H1 (cell line): ENCODE measurements around the gene GIGYF2. TPM values are rescaled to one million over a fixed set of nuclear protein-coding genes. Genes with fewer than 3 reads are reported as not detected.

Source experiments
- CREB1 ChIP-seq: IDR thresholded peaks from 2 replicates; pipeline ENCODE4 v1.6.1; 2012; ENCODE audit warnings: inconsistent platforms
- EZH2 ChIP-seq: fragments of 200-600 bp; sonication (generic); IDR thresholded peaks from 2 replicates; pipeline ENCODE4 v1.7.1; 2012; ENCODE audit warnings: low read depth, mild to moderate bottlenecking, moderate library complexity, low read length, inconsistent platforms; ENCODE audit not compliant: severe bottlenecking
- polyA plus RNA-seq, 7 experiments: library from polyadenylated mRNA; depleted of rRNA in 3 of 7; stranded (reverse) in 5 of 7; unstranded in 2 of 7; fragments of >200 nt in 5 of 7; fragments of 200-250 nt in 2 of 7; gene quantifications; 1 replicate in 5 of 7; 2 replicates in 1 of 7; 4 replicates in 1 of 7; pipeline versions ENCODE4 v1.2.1 to v1.2.3, GENCODE V29; 2011 to 2013; ENCODE audit warnings: missing spikeins in 2 of 7, mixed read lengths in 2 of 7
- total RNA-seq: library from RNA; stranded (reverse); fragmentation: NEBNext Ultra II Directional; extraction: Animal tissue kit (Norgen Biotek cat#: 25700); gene quantifications from 2 replicates; pipeline ENCODE4 v1.2.1, GENCODE V29; 2021

GIGYF2 gene
- total and polyA plus RNA-seq, 2 of the 8 experiments (the other 6 are each of a cell fraction or from before 2014, with no cell fraction given) = 22.3 to 62.0 TPM

DNA sequence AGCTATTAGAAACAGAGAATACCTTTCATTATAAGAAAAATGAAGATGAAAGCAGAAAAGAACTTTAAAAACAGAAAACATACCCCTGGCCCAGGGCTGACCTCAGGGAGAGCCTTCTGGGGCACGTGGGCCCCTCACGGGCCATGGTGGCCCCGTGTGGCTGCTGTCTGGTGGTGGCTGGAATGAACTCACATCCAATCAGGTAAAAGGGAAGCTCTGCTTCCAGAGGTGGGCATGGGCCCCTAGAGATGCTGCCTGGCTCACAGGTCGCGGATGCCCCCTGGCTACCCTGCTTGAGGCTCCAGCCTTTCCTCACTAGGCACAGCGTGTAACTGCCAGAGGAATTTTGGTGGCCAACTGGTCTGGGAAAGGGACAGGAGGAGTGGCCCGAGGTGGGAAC is 189.5 kb downstream of the GIGYF2 start (continued):
- TF ChIP-seq EZH2 = no peak
- TF ChIP-seq CREB1 = no peak
